H1 (cell line): ENCODE measurements around the gene AHNAK2. TPM values are rescaled to one million over a fixed set of nuclear protein-coding genes. Genes with fewer than 3 reads are reported as not detected.

Experiments used
- CTCF ChIA-PET: fragments of 300-600 bp; sonication (Branson Sonifier 250); formaldehyde crosslinking; loops from one replicate; lab custom pipeline; 2021; ENCODE audit not compliant: partially characterized antibody; lab: Charles Lee
- POLR2A ChIA-PET: fragments of 300-600 bp; sonication (Branson Sonifier 250); formaldehyde crosslinking; loops from one replicate; lab custom pipeline; 2021; ENCODE audit warnings: inconsistent platforms; ENCODE audit not compliant: partially characterized antibody; lab: Charles Lee
- DNase-seq, 2 experiments: peaks; one replicate each; pipeline versions ENCODE4 v3.0.0 to v3.0.0-alpha.2; 2010 to 2022; ENCODE audit warnings: low spot score in 2 of 2, low read depth in 1 of 2, mixed read lengths in 1 of 2
- FAIRE-seq: peaks from 2 replicates; lab custom pipeline; 2011; peaks lifted over from hg19 to GRCh38; lab: Jason Lieb, UNC
- H2AFZ ChIP-seq: 2 replicates; pipeline ENCODE4 v1.8.1; 2012; ENCODE audit warnings: low read length, inconsistent platforms
- H2AK5ac ChIP-seq: 2 replicates; pipeline ENCODE4 v1.6.1; 2013; ENCODE audit warnings: low read depth, low read length
- H2BK120ac ChIP-seq: replicated peaks from 2 replicates; pipeline ENCODE3; 2013; ENCODE audit warnings: low read depth, low read length, inconsistent platforms
- H2BK12ac ChIP-seq: 2 replicates; pipeline ENCODE4 v1.6.1; 2013; ENCODE audit warnings: low read depth, low read length
- H2BK15ac ChIP-seq: 2 replicates; pipeline ENCODE4 v1.6.1; 2013; ENCODE audit warnings: low read length
- H2BK20ac ChIP-seq: 2 replicates; pipeline ENCODE4 v1.6.1; 2013; ENCODE audit warnings: low read length
- H2BK5ac ChIP-seq: 2 replicates; pipeline ENCODE4 v1.6.1; 2013; ENCODE audit warnings: low read depth, low read length
- H3K14ac ChIP-seq: 2 replicates; pipeline ENCODE4 v1.6.1; 2013; ENCODE audit warnings: inconsistent platforms; ENCODE audit not compliant: insufficient read length
- H3K18ac ChIP-seq: 2 replicates; pipeline ENCODE4 v1.6.1; 2013; ENCODE audit warnings: low read length; ENCODE audit errors: extremely low read depth
- H3K23ac ChIP-seq: 2 replicates; pipeline ENCODE4 v1.6.1; 2013; ENCODE audit warnings: inconsistent platforms; ENCODE audit not compliant: insufficient read length
- H3K23me2 ChIP-seq: 2 replicates; pipeline ENCODE4 v1.6.1; 2013; ENCODE audit warnings: low read depth, low read length
- H3K27ac ChIP-seq: 2 replicates; pipeline ENCODE4 v1.6.1; 2011; ENCODE audit warnings: low read depth, low read length, inconsistent platforms
- H3K27me3 ChIP-seq, 4 experiments: replicated peaks in 1 of 4; 1 replicate in 1 of 4; 2 replicates in 3 of 4; pipeline versions ENCODE4 v1.6.1 to v1.8.1; 2011 to 2013; ENCODE audit warnings: low read length in 3 of 4, mild to moderate bottlenecking in 3 of 4, inconsistent platforms in 2 of 4, mixed read lengths in 2 of 4, moderate library complexity in 1 of 4; ENCODE audit not compliant: control insufficient read depth in 3 of 4, insufficient read depth in 3 of 4; ENCODE audit errors: extremely low read depth in 1 of 4
- H3K36me3 ChIP-seq, 4 experiments: 2 replicates each; pipeline versions ENCODE4 v1.6.1 to v1.8.1; 2011 to 2013; ENCODE audit warnings: mild to moderate bottlenecking in 4 of 4, low read length in 3 of 4, moderate library complexity in 2 of 4, control low read depth in 1 of 4, inconsistent platforms in 1 of 4; ENCODE audit not compliant: insufficient read depth in 4 of 4, control insufficient read depth in 2 of 4
- H3K4ac ChIP-seq: replicated peaks from 2 replicates; pipeline ENCODE3; 2013; ENCODE audit warnings: low read length, low read depth, mixed read lengths, inconsistent platforms; ENCODE audit not compliant: insufficient read length
- H3K4me1 ChIP-seq, 4 experiments: replicated peaks in 1 of 4; 1 replicate in 1 of 4; 2 replicates in 3 of 4; pipeline versions ENCODE4 v1.6.1 to v1.8.1; 2011 to 2013; ENCODE audit warnings: low read length in 3 of 4, inconsistent platforms in 2 of 4, mixed read lengths in 1 of 4; ENCODE audit not compliant: insufficient read depth in 4 of 4, control insufficient read depth in 3 of 4
- H3K4me2 ChIP-seq, 2 experiments: 2 replicates each; pipeline versions ENCODE4 v1.6.1 to v1.8.1; 2011 to 2013; ENCODE audit warnings: low read depth in 2 of 2, low read length in 2 of 2, control low read depth in 1 of 2, inconsistent platforms in 1 of 2, mild to moderate bottlenecking in 1 of 2; ENCODE audit not compliant: insufficient read depth in 1 of 2
- H3K4me3 ChIP-seq, 4 experiments: fragments of 200-600, 300-600 bp in 1 of 4; sonication (generic), shearing (Covaris generic), sonication (Bioruptor Twin) in 1 of 4; 2 replicates each; pipeline versions ENCODE4 v1.5.1 to v1.8.1; 2011 to 2016; ENCODE audit warnings: low read length in 4 of 4, low read depth in 3 of 4, control low read depth in 2 of 4, inconsistent platforms in 2 of 4, mild to moderate bottlenecking in 2 of 4, mixed read lengths in 1 of 4, moderate library complexity in 1 of 4; ENCODE audit not compliant: insufficient read depth in 2 of 4; ENCODE audit errors: extremely low read depth in 1 of 4
- H3K56ac ChIP-seq: replicated peaks from 2 replicates; pipeline ENCODE3; 2013; ENCODE audit warnings: low read depth, mild to moderate bottlenecking, mixed read lengths, low read length, inconsistent platforms; ENCODE audit not compliant: insufficient read length
- H3K79me1 ChIP-seq: 2 replicates; pipeline ENCODE4 v1.6.1; 2013; ENCODE audit warnings: low read depth, low read length, control low read depth
- H3K79me2 ChIP-seq, 2 experiments: 2 replicates each; pipeline versions ENCODE4 v1.6.1 to v1.8.1; 2012 to 2013; ENCODE audit warnings: low read length in 2 of 2, mild to moderate bottlenecking in 2 of 2, inconsistent platforms in 1 of 2; ENCODE audit not compliant: insufficient read depth in 2 of 2, control insufficient read depth in 1 of 2
- H3K9ac ChIP-seq, 4 experiments: replicated peaks in 1 of 4; 1 replicate in 1 of 4; 2 replicates in 3 of 4; pipeline versions ENCODE4 v1.6.1 to v1.8.1; 2011 to 2013; ENCODE audit warnings: low read depth in 3 of 4, low read length in 3 of 4, control low read depth in 2 of 4, mild to moderate bottlenecking in 2 of 4, moderate library complexity in 2 of 4, inconsistent platforms in 1 of 4; ENCODE audit errors: extremely low read depth in 1 of 4
- H3K9me3 ChIP-seq, 2 experiments: 2 replicates each; pipeline versions ENCODE4 v1.6.1 to v1.8.1; 2012 to 2013; ENCODE audit warnings: mild to moderate bottlenecking in 2 of 2, moderate library complexity in 2 of 2, control low read depth in 1 of 2, inconsistent platforms in 1 of 2, low read depth in 1 of 2, low read length in 1 of 2, mixed read lengths in 1 of 2; ENCODE audit not compliant: insufficient read depth in 2 of 2
- H4K20me1 ChIP-seq, 2 experiments: replicated peaks in 1 of 2; 2 replicates each; pipeline versions ENCODE3 to v1.8.1; 2011 to 2013; ENCODE audit warnings: inconsistent platforms in 2 of 2, low read length in 2 of 2, mild to moderate bottlenecking in 1 of 2; ENCODE audit not compliant: insufficient read depth in 2 of 2, control insufficient read depth in 1 of 2
- H4K5ac ChIP-seq: 2 replicates; pipeline ENCODE4 v1.6.1; 2013; ENCODE audit warnings: low read length, low read depth, mixed read lengths, inconsistent platforms; ENCODE audit not compliant: insufficient read length
- H4K8ac ChIP-seq: 2 replicates; pipeline ENCODE4 v1.8.0; 2013; ENCODE audit warnings: mild to moderate bottlenecking, moderate library complexity, low read length, inconsistent platforms; ENCODE audit not compliant: insufficient read depth; ENCODE audit errors: extremely low read depth
- H4K91ac ChIP-seq: replicated peaks from 2 replicates; pipeline ENCODE3; 2013; ENCODE audit warnings: low read length, mixed read lengths, inconsistent platforms; ENCODE audit not compliant: insufficient read length
- ATF2 ChIP-seq: IDR thresholded peaks from 2 replicates; pipeline ENCODE4 v1.6.1; 2012; ENCODE audit warnings: low read length, inconsistent platforms
- CHD1 ChIP-seq: IDR thresholded peaks from 2 replicates; pipeline ENCODE4 v1.6.1; 2012; ENCODE audit warnings: low read depth, low read length, improper control_type of control experiment
- CHD2 ChIP-seq: IDR thresholded peaks from 2 replicates; pipeline ENCODE4 v1.6.1; 2012; ENCODE audit warnings: low read length, improper control_type of control experiment
- CTBP2 ChIP-seq: IDR thresholded peaks from 2 replicates; pipeline ENCODE4 v1.7.0; 2011; ENCODE audit warnings: borderline replicate concordance, mild to moderate bottlenecking, moderate library complexity, mixed read lengths, low read length; ENCODE audit not compliant: insufficient read depth, insufficient read length
- NRF1 ChIP-seq: IDR thresholded peaks from 2 replicates; pipeline ENCODE4 v1.6.1; 2011; ENCODE audit warnings: mild to moderate bottlenecking, low read depth, low read length, improper control_type of control experiment
- SRF ChIP-seq: IDR thresholded peaks from 2 replicates; pipeline ENCODE4 v1.6.1; 2011; ENCODE audit warnings: mild to moderate bottlenecking, low read depth, low read length, moderate library complexity
- TBP ChIP-seq: IDR thresholded peaks from 2 replicates; pipeline ENCODE4 v1.6.1; 2011; ENCODE audit warnings: low read depth, low read length, improper control_type of control experiment
- WGBS, 2 experiments: shearing (Covaris generic) in 1 of 2; methylation state at CpG; one replicate each; pipeline versions ENCODE4 v1.1.6 to v1.1.7; 2013 to 2015; ENCODE audit warnings: low lambda C conversion rate in 2 of 2, mixed read lengths in 2 of 2, inconsistent platforms in 1 of 2, low coverage in 1 of 2, missing lambda C conversion rate in 1 of 2; ENCODE audit not compliant: insufficient replicate concordance in 2 of 2, insufficient coverage in 1 of 2, insufficient read length in 1 of 2; ENCODE audit errors: extremely low coverage in 1 of 2, missing lambda C conversion rate in 1 of 2; 5-methylcytosine and 5-hydroxymethylcytosine counted together
- polyA plus RNA-seq, 7 experiments: library from polyadenylated mRNA; depleted of rRNA in 3 of 7; stranded (reverse) in 5 of 7; unstranded in 2 of 7; fragments of >200 nt in 5 of 7; fragments of 200-250 nt in 2 of 7; gene quantifications; 1 replicate in 5 of 7; 2 replicates in 1 of 7; 4 replicates in 1 of 7; pipeline versions ENCODE4 v1.2.1 to v1.2.3, GENCODE V29; 2011 to 2013; ENCODE audit warnings: missing spikeins in 2 of 7, mixed read lengths in 2 of 7
- total RNA-seq: library from RNA; stranded (reverse); fragmentation: NEBNext Ultra II Directional; extraction: Animal tissue kit (Norgen Biotek cat#: 25700); gene quantifications from 2 replicates; pipeline ENCODE4 v1.2.1, GENCODE V29; 2021

Gene AHNAK2
- total and polyA plus RNA-seq, 2 of the 8 experiments (the other 6 are each of a cell fraction or from before 2014, with no cell fraction given), result 0.95 to 2.0 TPM

- Histone ChIP-seq H3K4me1 (peaks cover 0 to 3% (median 0%) of the 10 kb centered on the region in 4 experiments; a peak in 1 of 7 replicates), H3K4me2 (no peak overlapping the region), H3K79me1 (no peaks in the 10 kb centered on the region), H3K23ac (no peak overlapping the region), H3K79me2 (no peaks in the 10 kb centered on the region), H2BK12ac (no peak overlapping the region), H2AFZ (no peak overlapping the region), H3K4me3 (no peak overlapping the region), H2BK15ac (no peak overlapping the region), H2BK20ac (no peak overlapping the region), H3K18ac (no peak overlapping the region), H3K56ac (no peak overlapping the region), H2BK5ac (no peak overlapping the region), H4K91ac (no peak overlapping the region), H3K36me3 (no peaks in the 10 kb centered on the region; a peak in 1 of 8 replicates), H3K9ac (no peak overlapping the region), H3K27me3 (no peaks in the 10 kb centered on the region), H3K4ac (no peak overlapping the region), H4K8ac (no peak overlapping the region), H4K20me1 (peaks cover 1 to 3% of the 10 kb centered on the region in 2 experiments), H4K5ac (no peak overlapping the region), H3K27ac (no peak overlapping the region), H3K23me2 (peaks cover 1% of the 10 kb centered on the region; the same call in 1 of the 2 replicates), H2BK120ac (no peak overlapping the region), H2AK5ac (no peak overlapping the region), H3K9me3 (no peaks in the 10 kb centered on the region), H3K14ac (no peak overlapping the region)
- CTCF ChIA-PET, result interaction anchor here (0.6 to 4.1 kb wide), 42 partner anchors 9 to 447 kb away, joined by 3 to 26 read pairs (median 4); partner anchors contain the start of gene PLD4
- DNase-seq, result peak in 1 of 2 experiments; percentile 46
- POLR2A ChIA-PET, result interaction anchor here (1.2 to 2.1 kb wide), 4 partner anchors 9 to 117 kb away, joined by 3 to 8 read pairs (median 5); no protein-coding TSS in a partner anchor
- WGBS, 2 experiments, result 90% methylated on average over 29 of the region's 34 CpGs; no CpG with 5 or more reads in 1 of the 2 experiments
- FAIRE-seq, result no peak
- TF ChIP-seq NRF1 (no peak), CHD2 (no peak), SRF (no peak), CTBP2 (no peak), CHD1 (no peak), ATF2 (no peak), TBP (no peak)
These were observed 82.2 kb downstream of the AHNAK2 start for GRCh38 chr14:104895786-104896661.
